GM18511 (cell line): Measurements from ENCODE around the gene ANKHD1.
"Not testable (repeated sequence)": the region's sequence is repeated elsewhere in the genome, so short reads cannot be mapped to it uniquely, and the experiment has no call there.

Source experiments
- ATAC-seq: cut with Tn5 transposase; IDR thresholded peaks from one replicate; pipeline ENCODE4 v1.9.1; 2021; ENCODE audit warnings: mild to moderate bottlenecking, moderate library complexity; ENCODE audit not compliant: unreplicated experiment

Gene ANKHD1

DNA sequence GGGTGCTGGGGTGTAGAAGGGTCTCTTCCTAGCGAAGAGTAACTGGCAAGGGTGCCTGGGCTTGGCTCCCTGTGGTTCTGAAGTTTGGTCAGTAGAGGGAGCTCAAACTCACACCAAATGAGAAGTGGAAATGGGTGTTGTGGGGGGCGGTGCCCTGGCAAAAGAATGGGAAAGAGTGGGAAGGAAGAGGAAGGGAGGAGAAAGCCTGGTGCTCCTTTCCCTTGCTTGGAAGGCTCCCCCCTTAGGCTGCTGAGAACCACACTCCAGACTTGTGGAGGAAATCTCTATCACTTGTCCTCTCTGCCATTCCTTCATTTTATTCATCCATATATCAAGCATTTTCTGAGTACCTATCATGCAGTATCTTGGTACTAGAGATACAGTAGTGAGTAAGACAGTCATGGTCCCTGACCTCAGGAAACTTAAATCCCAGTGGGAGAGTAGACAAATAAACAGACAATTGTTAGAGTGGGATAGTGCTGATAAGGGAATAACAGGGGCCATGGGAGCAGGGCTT is 28.6 kb upstream of the ANKHD1 start:
- peak; percentile 81 for ATAC-seq

DNA sequence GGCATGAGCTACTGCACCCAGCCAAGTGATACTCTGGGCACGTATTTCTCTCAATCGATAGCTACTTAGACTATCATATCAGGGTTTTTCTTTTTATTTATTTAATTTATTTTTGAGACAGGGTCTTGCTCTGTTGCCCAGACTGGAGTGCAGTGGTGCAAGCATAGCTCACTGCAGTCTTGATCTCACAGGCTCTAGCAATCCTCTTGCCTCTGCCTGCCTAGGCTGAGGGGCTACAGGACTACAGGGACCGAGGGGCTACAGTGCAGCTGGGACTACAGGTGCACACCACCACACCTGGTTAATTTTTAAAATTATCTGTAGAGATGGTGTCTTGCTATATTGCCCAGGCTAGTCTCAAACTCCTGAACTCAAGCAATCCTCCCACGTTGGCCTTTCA is 20.3 kb upstream of the ANKHD1 start:
- ATAC-seq: no peak

DNA sequence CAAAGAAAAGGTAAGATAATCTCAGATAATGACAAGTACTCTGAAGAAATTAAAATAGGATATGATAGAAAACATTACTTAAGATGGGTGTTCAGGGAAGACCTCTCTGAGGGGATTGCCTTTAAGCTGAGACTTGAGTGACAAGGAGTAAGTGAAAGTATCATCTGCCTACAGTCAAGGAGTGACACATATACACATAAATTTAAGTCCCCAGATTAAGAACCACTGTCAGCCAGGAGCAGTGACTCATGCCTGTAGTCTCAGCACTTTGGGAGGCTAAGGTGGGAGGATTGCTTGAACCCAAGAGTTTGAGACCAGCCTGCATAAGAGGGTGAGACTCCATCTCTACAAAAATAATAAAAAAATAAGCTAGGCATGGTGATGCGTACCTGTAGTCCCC is 19.7 kb upstream of the ANKHD1 start:
- ATAC-seq: no peak

DNA sequence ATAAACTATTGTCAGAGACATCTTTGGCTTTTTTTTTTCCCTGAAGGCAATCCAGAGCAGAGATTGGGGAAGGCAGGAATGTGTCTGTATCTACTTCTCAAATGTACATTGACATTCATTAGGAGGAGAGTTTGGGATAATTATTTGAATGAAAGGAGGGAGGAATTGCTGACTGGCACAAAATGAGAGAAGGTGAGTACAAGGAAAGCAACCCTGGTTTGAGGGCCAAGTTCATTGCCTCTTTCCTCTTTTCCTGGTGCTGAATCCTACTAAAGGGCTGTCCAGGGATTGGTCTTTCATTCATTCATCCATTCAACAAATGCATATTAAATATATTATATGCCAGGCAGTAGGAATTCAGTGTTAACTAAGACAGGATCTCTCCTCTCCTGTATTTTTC is 18.8 kb upstream of the ANKHD1 start:
- no peak for ATAC-seq

DNA sequence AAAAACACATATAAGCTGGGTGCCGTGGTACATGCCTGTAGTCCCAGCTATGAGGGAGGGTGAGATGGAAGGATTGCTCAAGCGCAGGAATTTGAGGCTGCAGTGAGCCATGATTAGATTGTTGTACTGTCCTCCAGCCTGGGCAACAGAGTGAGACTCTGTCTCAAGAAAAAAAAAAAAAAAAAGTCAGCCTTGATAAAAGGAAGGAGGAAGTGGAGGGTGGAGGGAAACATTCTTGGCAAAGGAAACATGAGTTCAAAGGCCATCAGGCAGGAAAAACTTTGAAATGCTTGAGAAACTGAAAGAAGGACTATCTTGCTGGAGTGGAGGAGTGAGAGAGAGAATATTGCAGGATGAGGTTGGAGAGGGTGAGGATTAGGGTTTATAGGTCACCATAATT is 18.3 kb upstream of the ANKHD1 start:
- ATAC-seq: no peak

DNA sequence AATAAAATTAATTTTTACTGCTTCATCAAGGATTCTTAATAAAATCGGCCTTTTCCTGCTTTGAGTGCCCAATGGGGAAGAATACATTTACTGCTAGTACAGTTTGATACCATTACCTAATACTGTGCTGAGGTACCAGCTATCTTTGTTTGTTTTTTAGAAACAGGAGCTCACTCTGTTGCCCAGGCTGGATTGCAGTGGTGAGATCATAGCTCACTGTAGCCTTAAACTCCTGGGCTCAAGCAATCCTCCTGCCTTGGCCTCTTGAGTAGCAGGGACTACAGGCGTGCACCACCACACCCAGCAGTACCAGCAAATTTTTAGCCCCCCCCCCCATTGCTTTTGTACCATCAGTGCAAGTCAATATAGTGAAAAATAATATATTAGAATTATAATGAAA is 13.6 kb upstream of the ANKHD1 start:
- ATAC-seq: no peak

DNA sequence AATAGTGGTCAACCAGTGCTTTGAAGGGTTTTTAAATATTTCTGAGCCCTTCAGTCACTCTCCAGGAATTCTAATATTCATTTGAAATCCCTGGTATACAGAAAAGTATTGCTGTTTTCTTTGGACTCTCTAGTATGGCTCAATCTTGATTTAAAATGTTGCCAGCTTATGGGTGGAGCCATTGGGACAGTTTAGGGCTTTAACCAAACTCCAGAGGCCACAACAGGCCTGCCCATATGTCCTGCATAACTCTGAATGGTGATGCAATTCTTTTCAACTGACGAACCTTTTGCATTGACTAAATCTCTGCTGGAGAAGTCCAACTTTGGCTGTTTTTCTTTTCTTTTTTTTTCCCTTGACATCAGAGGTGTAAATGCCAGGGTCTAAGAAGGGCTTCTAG is 10.3 kb upstream of the ANKHD1 start:
- ATAC-seq: no peak

DNA sequence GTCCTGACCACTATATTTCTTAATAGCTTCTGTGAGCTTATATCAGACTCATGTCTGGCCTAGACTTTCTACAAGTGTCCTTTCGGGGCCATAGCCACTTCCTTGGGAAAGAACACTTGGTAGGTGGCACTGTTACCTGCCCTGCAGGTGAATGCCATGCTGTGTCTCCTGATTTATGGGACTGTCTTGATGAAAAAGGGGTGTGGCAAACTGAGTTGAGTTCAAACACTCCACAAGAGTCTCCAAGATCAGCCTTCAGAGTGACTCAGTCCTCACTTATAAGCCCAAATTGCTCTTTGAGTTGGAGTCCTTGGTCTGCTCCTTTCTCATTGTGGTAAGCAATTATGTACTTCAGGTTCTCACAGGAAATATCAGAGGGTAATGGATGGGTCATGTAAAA is 9.9 kb upstream of the ANKHD1 start:
- ATAC-seq: no peak

DNA sequence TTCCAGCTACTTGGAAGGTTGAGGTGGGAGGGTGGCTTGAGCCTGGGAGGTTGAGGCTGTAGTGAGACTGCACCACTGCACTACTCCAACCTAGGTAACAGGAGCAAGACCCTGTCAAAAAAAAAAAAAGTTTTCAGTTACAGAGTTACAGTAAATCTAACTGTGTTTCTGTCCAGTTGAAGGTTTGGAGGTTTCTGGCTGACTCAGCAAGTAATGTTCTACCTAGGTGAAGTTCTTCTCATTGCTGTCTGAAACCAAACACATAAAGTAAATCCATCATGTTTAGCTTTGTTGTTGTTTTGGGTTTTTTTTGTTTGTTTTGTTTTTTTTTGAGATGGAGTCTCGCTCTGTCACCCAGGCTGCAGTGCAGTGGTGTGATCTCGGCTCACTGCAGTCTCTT is 7.9 kb upstream of the ANKHD1 start:
- ATAC-seq: no peak

DNA sequence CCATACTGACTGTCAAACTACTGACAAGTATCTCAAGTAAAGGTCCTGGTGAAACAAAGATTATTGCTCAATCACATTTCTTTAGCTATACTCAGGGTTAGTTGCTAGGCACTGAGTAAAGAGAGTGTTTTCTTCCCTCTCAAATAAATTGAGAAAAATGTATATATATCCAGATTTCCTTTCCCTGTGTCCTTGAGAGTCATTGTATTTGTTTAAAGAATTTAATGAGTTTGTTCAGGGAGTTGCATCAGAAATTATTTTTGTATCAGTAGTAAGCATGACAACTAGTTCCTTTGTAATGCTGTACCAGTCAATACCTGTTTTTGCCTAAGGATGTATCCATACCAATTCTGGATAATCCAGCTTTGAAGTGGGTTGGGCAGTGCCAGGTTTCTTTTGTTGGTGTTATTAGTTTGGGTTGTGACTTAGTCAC is 3.2 kb upstream of the ANKHD1 start:
- no peak for ATAC-seq

DNA sequence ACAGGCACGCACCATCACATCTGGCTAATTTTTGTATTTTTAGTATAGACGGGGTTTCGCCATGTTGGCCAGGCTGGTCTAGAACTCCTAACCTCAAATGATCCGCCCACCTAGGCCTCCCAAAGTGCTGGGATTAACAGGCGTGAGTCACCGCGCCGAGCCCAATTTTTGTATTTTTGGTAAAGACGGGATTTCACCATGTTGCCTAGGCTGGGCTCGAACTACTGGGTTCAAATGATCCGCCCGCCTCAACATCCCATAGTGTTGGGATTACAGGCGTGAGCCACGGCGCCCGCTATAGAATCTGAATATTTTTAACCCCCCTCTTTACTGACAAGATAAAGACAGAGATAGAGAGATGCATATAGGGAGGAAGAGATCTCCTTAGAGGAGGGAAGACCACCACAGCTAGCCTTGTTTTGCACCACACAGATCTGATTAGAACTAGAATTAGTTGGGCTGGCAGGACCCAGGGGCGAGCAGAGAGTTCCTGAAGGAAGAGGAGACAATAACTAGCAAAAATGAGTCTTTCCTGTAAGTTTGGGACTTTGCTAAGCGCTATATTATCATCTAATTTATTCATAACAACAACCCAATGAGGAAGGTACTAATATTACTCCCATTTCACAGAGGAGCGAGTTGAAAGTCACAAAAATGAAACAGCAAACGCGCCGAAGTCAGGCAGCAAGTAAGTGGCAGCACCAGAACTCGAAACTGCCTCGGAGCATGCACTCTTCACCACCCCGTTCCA is 1.5 kb upstream of the ANKHD1 start:
- ATAC-seq: peak; percentile 2

DNA sequence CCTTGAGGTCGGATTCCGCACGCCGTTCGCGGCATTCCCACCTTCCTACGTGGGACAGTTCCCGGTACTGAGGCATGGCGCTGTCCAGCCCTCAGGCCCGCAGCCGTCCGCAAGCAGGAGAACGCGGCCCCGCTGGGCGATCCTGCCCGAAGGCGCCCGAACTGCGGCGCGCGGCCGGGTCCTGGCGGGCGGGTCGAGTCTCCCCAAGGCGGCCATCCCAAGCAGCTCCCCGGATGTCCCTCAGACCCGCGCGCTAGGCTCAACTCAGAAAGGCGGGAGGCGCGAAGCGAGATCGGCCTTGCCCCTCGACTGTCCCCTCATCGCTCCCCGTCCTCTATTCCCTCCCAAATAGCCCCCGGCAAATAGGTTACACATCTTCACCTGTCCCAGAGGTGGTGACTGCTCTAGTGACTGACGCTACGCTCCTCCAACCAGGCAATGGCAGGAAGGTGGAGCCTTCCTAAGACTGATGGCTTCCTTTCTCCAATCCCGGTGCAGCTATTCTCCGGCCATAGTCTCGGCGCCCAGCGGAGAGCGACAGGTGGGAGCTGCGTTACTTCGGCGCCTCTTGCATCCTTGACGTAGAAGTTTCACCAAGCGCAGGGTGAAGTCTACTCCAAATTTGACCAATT is 787 bp upstream of the ANKHD1 start:
- ATAC-seq: peak; percentile 77

DNA sequence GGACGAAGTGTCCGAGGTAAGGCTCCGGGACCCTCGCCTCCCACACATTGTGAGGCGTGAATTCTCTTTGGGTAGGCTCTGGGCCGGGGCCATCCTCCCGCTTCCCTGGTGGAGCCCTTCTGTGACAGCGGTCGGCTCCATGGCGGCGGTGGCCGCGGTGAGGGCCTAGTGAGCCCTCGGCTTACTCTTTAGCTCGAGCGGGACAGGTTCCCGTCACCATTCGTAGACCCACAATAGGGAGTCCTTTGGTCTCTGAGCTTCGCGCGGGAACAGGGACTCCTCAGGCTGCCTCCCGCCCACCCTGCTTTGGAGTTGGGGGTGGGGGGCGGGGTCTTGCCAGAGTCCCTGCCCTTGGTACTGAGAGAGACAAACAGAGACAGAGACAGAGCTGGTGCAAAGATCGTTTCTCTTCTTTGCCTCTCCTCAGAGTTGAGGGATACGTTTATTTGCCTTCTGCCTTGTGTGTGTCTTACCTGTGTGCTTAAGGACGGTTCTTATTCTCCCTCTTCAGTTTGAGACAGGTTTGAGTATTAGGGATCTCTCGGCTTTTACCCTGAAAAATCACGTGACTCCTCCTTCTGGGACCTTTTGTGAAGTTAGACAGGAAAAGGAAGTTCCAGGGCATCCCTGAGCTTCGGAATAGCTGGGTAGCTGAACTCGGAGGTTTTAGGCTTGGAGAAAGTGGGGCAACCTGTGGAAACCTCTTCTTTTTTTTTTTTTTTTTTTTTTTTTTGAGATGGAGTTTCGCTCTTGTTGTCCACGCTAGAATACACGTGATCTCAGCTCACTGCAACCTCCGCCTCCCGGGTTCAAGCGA is 833 bp downstream of the ANKHD1 start:
- ATAC-seq: no peak

DNA sequence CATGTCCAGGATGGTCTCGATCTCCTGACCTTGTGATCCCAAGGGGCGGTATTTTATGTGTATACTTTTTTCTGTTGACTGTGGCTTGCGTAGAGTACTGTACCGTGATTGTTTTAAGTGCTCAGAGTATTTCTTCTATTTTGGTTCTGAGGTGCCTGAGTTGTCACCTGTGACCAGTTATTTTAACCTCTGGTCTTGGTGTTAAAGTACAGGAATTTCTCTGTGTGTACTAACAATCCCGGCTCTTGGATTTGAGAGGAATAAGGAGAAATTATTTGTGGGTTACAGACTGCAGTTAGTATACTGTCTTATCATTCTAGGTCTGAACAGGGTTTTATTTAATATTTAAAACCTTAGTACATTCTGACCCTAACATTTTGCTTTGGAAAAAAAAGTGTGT is 2.0 kb downstream of the ANKHD1 start:
- ATAC-seq: no peak

DNA sequence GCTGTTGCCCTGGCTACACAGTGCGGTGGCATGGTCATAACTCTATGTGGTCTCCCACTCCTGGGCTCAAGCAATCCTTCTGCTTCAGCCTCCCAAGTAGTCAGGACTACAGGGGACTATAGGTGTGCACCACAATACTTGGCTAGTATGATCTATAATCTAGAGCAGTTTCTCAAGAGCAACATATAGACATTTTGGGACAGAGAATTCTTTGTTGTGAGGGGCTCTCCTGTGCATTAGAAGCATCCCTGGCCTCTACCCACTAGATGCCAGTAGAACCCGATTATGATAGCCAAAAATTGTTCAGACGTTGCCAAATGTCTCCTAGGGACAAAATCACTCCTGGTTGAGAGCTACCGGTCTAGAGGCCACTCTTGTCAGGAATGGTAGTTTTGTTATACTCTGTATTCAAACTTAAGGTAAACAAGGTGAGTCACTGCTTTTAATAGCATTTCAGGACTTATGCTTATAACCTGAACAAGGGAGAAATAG is 7.2 kb downstream of the ANKHD1 start:
- ATAC-seq: no peak

DNA sequence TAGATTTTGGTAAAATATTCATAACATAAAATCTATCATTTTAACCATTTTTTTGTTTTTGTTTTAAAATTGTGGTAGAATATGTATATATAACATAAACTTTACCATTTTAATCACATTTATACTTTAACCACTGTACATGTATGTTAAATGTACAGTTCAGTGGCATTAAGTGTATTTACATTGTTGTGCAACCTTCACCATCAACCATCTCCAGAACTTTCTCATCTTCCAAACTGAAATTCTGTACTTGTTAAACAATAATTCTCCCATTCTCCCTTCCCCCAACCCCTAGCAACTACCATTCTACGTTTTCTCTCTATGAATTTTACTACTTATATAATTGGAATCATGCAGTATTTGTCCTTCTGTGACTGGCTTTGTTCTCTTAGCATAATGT is 11.6 kb downstream of the ANKHD1 start:
- ATAC-seq: no peak

DNA sequence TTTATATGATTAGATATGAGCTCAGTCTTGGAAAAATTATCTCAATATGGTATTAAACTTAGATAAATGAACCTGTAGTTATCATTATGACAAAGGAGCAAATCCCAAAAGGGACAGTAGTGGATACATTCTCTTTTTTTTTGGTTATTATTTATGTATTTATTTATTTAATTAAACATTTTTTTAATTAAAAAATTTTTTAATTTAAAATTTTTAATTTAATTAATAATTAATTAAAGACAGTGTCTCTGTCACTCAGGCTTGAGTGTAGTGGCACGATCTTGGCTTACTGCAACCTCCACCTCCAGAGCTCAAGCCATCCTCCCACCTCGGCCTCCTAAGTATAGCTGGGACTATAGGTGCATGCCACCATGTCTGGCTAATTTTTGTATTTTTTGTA is 15.6 kb downstream of the ANKHD1 start:
- no peak for ATAC-seq

DNA sequence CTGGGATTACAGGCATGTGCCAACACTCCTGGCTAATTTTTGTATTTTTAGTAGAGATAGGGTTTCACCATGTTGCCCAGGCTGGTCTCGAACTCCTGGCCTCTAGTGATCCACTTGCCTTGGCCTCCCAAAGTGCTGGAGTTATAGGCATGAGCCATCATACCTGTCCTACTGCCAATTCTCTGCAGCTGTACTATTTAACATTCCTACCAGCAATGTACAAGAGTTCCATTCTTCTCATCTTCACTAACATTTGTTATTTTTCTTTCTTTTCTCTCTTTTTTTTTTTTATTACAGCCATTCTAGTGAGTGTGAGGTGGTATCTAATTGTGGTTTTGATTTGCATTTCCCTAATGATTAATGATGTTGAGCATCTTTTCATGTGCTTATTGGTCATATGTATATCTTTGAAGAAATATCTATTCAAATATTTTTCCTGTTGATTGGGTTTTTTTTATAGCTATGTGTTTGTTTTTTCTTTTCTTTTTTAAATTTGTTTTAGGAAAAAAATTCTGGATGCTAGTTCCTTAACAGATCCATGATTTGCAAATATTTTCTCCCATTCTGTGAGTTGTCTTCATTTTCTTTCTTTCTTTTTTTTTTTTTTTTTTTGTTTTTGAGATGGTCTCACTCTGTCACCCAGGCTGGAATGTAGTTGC is 17.4 kb downstream of the ANKHD1 start:
- ATAC-seq: no peak

DNA sequence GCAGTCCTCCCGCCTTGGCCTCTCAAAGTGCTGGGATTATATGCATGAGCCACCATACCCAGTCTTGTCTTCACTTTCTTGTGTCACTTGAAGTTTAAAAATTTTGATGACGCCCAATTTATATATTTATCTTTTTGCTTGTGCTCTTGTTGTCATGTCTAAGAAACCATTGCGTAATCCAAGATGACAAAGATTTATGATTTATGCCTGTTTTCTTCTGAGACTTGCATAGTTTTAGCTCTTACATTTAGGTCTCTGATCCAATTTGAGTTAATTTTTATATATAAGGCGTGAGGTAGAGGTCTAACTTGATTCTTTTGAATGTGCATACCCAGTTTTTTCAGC is 18.6 kb downstream of the ANKHD1 start:
- no peak for ATAC-seq

DNA sequence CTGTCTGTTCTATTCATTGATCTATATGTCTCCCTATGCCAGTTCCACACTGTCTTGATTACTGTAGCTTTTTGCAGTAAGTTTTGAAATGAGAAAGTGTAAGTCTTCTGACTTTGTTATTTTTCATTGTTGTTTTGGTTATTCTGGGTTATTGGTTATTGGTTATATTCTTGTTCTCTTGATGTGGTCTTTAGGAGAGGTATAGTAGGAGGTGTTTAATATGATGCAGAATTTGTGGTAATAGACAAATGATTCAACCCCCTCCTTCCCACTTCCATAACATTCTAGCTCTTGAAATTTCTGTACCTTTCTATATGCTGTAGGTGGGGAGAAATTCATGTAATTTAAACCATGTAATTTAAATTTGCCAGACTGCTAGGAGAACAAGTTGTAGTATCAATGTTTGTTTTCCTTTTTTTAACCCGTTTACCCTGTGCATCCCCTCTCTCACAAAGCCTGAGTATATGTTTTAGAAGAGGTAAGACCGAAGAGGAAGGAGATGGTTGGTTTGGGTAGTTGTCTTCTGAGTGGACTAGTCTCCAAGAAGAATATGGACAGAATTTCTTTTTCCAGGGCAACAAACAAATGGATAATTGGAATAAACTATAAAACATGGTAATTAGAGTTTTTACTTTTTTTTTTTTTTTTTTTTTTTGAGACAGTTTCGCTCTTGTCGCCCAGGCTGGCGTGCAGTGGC is 19.2 kb downstream of the ANKHD1 start:
- ATAC-seq: no peak

DNA sequence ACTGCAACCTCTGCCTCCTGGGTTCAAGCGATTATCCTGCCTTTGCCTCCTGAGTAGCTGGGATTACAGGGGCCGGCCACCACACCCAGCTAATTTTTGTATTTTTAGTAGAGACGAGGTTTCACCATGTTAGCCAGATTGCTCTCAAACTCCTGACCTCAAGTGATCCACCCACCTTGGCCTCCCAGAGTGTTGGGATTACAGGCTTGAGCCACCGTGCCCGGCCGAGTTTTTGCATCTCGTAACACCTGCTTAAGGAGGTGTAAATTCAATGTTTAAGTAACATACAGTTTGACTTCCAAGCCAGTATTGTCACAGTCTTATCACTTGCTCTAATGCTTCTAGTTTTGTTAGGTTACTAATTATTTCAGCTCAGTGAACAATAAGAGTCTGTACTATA is 19.7 kb downstream of the ANKHD1 start:
- ATAC-seq: not testable (repeated sequence)
